ENCODE data around the gene PFAS. TPM values are rescaled to one million over a fixed set of nuclear protein-coding genes. Genes with fewer than 3 reads are reported as not detected.

PFAS gene
- total RNA-seq, 1 experiment from 2014 or later = 80.6 TPM

GRCh38 chr17:8274816-8275215 lies 25.7 kb downstream of the PFAS start:
- no peak overlapping the region for H2AFZ ChIP-seq (ENCODE audit: low read depth, low read length, poor library complexity, severe bottlenecking)
- no peak overlapping the region for H3K27ac ChIP-seq (ENCODE audit: low read depth, low read length)
- intact Hi-C loops (cut with micrococcal nuclease) = no loop called here
- BruUV-seq (replicated peaks) = no TSS peak
- H4K20me1 ChIP-seq (ENCODE audit: insufficient read depth) = no peaks in the 10 kb centered on the region
- H3K4me3 ChIP-seq (replicated peaks in 1 of 2; ENCODE audit: low read depth in 1 of 2, low read length in 2 of 2) = no peak overlapping the region
- ATAC-seq (no peak), DNase-seq (ENCODE audit: low read depth, low spot score) (no peak)
- no peaks in the 10 kb centered on the region for H3K4me1 ChIP-seq (ENCODE audit: control insufficient read depth in 1 of 2, insufficient read depth in 2 of 2, low read length in 2 of 2)
- H3K9me3 ChIP-seq (ENCODE audit: control insufficient read depth in 1 of 2, insufficient read depth in 1 of 2, low read depth in 1 of 2, low read length in 2 of 2) = no peaks in the 10 kb centered on the region
- H3K27me3 ChIP-seq (ENCODE audit: insufficient read depth, low read length) = no peaks in the 10 kb centered on the region
- ChIA-PET CTCF (no interaction called here), RAD21 (ENCODE audit: low non-redundant PET in 1 of 2, low total read pairs in 2 of 2, uncharacterized antibody in 2 of 2, unreplicated experiment in 2 of 2) (no interaction called here), POLR2A (no interaction called here)
- no peak overlapping the region for H3K9ac ChIP-seq (ENCODE audit: low read length)
- TF ChIP-seq YY1 (IDR thresholded peaks at IDR 0.05; ENCODE audit: extremely low read depth, insufficient replicate concordance, low read depth, low read length) (no peak), SRF (IDR thresholded peaks at IDR 0.05; ENCODE audit: low read depth) (no peak), POLR2AphosphoS5 (IDR thresholded peaks at IDR 0.05; ENCODE audit: low read depth, low read length) (no peak), TCF7L2 (IDR thresholded peaks at IDR 0.05; ENCODE audit: borderline replicate concordance, extremely low read depth, insufficient read depth, insufficient read length) (no peak), FOSL1 (IDR thresholded peaks at IDR 0.05; ENCODE audit: low read depth) (no peak), CTCF (IDR thresholded peaks at IDR 0.05 in 2 of 3, conservative IDR thresholded peaks at IDR 0.05 in 1 of 3; ENCODE audit: borderline replicate concordance in 1 of 3, insufficient read depth in 1 of 3, low read depth in 2 of 3, low read length in 2 of 3) (no peak), CEBPB (IDR thresholded peaks at IDR 0.05; ENCODE audit: low read depth) (no peak), MAX (IDR thresholded peaks at IDR 0.05) (no peak), EZH2 (IDR thresholded peaks at IDR 0.05) (no peak), ZFX (IDR thresholded peaks at IDR 0.05) (no peak), ATF3 (IDR thresholded peaks at IDR 0.05) (no peak), ZBTB33 (IDR thresholded peaks at IDR 0.05; ENCODE audit: extremely low read depth, insufficient replicate concordance, low read length) (no peak), SP1 (IDR thresholded peaks at IDR 0.05; ENCODE audit: low read depth) (no peak)
- H3K4me2 ChIP-seq (ENCODE audit: low read length) = no peak overlapping the region
- H3K9me2 ChIP-seq (ENCODE audit: insufficient read depth) = no peaks in the 10 kb centered on the region
- H3K79me2 ChIP-seq (ENCODE audit: insufficient read depth, low read length) = no peaks in the 10 kb centered on the region
- no peaks in the 10 kb centered on the region for H3K36me3 ChIP-seq (ENCODE audit: control insufficient read depth in 1 of 2, insufficient read depth in 2 of 2, low read length in 2 of 2)

Measured in HCT116 (cell line).